Fibroblast of skin of left biceps (primary cell): ENCODE data around the gene MGST1.

Experiments used
- DNase-seq, 2 experiments: peaks; one replicate each; pipeline ENCODE4 v3.0.0-alpha.2; 2013; ENCODE audit warnings: low read depth in 2 of 2

MGST1 gene, protein sequence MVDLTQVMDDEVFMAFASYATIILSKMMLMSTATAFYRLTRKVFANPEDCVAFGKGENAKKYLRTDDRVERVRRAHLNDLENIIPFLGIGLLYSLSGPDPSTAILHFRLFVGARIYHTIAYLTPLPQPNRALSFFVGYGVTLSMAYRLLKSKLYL

GRCh38 chr12:16347391-16348298 lies at the start of gene MGST1:
Gene MGST1, plus strand, starts transcription at chr12:16347645. Its CDS starts 6,608 bp downstream, at chr12:16354253.
- DNase-seq: no peak

- DNase-seq: peak; percentile 20 to 22
Observed at GRCh38 chr12:16299403-16299802, 48.0 kb upstream of the MGST1 start.

GRCh38 chr12:16300122-16300521 lies 47.3 kb upstream of the MGST1 start:
- no peak for DNase-seq

DNA sequence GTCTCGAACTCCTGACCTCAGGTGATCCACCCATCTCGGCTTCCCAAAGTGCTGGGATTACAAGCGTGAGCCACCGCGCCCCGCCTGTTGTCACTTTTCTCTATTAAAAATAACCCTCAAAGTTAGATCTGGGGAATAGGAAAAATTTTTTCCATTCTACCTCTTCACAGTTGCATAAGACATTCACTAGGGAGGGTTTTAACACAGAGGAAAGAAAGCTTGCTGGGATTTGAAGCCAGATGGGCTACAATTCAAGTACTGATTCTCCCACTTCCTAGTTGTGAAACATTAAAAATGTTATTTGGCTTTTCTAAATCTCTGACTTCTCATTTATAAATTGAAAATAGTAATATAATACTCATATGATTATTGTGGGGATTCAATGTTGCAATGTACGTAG lies 46.7 kb upstream of the MGST1 start:
- DNase-seq: peak; percentile 26 to 36

DNA sequence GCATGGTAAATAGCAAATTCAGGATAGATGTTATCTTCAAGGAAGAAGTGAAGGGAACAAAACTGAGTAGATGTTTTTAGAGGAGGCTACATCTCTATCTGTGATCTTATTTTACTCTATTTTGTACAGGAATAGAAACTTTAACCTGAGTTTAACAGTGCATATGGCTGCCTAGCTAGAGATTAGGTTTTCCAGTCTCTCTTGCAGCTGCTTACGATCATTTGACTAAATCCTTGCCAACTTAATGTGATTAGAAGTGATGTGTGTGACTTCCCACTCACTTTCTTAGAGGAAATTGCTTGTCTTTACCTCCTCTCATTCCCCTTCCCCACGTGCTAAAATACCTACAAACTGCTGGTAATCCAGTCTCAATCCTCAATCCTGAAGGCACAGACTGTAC lies 43.5 kb upstream of the MGST1 start:
- no peak for DNase-seq

GRCh38 chr12:16307856-16308475 lies 39.5 kb upstream of the MGST1 start:
- DNase-seq: no peak

DNA sequence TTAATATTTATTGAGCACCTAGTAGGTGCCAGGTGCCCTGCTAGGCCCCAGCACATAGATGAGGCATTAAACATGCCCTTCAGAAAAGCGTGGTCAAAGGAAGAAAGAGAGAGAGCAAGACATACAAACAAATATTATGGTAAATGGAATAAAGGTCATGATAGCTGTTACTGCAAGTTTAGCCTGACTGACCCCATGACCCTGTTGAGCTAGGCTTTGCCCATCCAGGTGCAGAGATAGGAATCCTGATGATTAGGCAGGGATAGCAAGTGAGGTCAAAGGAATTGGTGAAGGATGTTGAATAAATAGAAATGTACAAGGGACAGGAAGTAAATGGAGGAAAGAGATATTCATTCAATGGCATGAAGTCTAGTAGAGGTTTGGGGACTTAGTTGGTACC lies 36.5 kb upstream of the MGST1 start:
- DNase-seq: no peak

GRCh38 chr12:16323010-16323409 lies 24.4 kb upstream of the MGST1 start:
- DNase-seq: peak in 1 of 2 experiments; percentile 9

DNA sequence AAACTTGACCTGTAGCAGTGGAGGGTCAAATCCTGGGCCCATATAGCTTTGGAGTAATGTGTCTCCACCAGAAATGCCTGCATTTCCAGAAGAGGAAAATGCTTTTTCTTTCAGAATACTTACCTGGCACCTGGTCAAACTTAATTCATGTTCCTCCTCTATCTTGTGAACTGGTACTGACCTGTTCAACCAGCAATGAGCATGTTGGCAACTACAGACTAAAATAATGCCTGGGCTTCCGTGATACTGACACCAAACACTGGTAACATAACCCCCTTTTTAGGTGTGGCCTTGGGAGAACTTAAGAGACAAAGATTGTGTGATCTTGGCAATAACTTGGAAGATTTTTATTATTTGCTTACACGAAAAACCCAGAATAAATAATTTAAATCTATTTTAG lies 23.8 kb upstream of the MGST1 start:
- DNase-seq: no peak

DNA sequence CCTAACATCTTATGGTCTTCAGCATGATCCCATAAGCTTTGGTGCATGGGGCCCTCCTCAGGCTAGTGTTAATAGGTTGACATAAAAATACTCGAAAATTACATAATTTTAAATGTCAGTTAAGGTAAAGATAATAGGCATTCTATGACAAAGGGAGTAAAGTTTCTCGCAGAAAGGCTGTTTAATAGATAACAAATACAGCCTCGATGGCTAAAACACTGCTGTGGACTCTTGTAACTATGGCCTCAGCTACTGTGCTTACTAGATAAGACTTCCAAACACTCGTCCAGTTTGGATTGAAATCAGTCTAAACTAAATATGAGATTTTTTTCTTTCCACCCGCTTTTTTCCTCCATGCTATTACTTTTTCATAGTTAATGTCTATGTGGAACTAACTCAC lies 23.2 kb upstream of the MGST1 start:
- DNase-seq: no peak

DNA sequence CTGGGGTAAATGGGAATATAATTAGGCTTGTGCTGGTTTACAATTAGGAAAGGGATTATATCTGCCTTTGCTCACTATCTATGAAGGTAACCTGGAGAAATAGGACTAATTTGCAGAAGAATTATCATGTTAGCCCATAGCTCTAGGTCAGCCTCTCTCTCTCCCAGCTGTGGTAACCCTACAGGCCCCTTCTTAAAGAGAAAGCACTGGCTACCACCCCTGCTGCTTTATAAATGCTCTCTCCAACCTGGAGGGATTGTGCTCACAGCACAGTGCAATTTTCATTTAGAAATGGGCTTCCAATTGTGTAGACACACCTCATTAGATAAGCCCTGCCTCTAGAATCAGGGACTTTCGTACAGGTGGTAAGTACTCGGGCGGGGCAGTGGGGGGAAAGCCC lies 22.7 kb upstream of the MGST1 start:
- DNase-seq: no peak

DNA sequence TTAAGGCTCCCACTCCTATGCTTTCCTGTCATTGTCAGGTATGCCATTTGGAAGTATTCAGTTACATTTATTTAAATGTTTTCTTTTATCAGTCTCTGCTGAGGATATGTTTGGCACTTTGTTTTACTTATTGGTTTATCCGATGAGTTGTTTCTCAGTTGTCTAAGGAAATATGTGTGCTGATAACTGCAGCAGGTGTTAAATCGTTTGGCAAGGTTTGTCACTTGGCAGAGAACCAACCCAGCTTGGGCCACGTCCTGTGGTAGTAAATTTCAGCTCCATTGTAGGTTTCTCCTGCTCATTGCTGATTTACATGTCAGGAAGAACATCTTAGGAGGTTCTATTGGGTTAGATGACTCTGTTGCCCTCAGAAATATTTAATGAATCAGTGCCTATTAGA lies 22.0 kb upstream of the MGST1 start:
- DNase-seq: no peak

DNA sequence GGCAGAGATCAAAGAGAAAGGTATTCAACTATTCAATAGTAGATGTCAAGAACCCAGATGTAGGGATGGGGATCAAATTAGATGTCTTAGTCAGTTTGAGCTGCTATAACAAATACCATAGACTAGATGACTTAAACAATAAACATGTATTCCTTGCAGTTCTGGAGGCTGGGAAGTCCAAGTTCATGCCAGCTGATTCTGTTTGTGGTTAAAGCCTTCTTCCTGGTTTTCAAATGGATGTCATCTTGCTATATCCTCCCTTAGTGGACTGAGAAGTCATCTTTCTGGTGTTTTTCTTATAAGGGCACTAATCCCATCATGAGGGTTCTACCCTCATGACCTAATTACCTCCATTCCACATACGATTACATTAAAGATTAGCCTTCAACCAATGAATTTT lies 19.5 kb upstream of the MGST1 start:
- DNase-seq: no peak

- DNase-seq: no peak
Observed at GRCh38 chr12:16329594-16329993, 17.9 kb upstream of the MGST1 start.

DNA sequence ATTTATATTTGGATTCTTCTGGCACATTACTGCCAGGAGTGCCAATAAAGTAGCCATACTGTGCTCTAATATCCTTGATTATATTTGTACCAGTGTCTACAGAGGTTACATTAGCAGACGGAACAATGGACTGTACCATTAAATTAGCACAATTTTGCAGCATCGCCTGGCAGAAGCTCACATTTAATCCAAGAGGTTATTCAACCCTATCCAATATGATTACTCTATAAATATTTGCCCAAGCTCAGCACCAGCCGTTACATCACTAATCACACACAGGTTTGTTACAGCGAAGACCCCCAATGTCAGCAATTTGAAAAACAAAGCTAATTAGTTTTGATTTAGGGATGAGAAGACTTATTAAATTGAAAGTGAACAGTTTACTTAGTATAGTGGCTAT lies 16.9 kb upstream of the MGST1 start:
- DNase-seq: no peak

DNA sequence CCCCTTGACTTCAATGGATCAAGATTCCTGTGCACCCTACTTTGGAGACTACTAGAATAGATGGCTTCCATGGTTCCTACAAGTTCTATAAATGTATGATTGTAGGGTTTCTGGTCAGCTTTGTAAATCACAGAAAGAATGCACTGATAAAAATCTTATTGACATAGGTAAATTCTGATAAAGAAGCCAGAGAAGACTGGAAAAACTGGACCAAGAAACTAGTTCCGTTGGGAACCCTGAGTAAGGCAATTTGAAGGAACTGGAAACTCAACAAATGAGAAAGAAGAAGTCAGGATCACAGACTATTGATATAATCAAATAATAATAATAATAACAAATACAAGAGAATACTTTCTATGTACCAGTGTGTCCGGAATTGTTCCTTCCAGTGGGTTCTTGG lies 15.4 kb upstream of the MGST1 start:
- no peak for DNase-seq

GRCh38 chr12:16335838-16336237 lies 11.6 kb upstream of the MGST1 start:
- DNase-seq: no peak

DNA sequence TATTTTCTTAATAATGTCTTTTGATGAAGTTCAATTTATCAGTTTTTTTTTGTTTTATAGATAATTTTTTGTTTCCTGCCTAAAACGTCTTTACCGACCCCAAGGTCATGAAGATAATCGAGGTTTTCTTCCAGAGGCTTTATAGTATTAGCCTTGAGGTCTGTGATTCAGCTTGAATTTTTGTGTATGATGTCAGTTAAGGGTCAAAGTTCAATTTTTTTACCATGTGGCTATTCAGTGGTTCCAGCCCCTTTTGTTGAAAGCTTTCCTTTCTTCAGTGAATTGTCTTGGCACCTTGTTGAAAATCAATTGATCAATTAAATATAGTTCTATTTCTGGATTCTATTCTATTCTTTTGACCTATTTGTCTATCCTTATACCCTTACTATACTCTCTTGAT lies 3.2 kb upstream of the MGST1 start:
- DNase-seq: no peak

GRCh38 chr12:16345105-16345504 lies 2.3 kb upstream of the MGST1 start:
- no peak for DNase-seq

GRCh38 chr12:16346958-16347357 lies 487 bp upstream of the MGST1 start:
- no peak for DNase-seq

- no peak for DNase-seq
Observed at GRCh38 chr12:16348435-16349130, 1.1 kb downstream of the MGST1 start.

DNA sequence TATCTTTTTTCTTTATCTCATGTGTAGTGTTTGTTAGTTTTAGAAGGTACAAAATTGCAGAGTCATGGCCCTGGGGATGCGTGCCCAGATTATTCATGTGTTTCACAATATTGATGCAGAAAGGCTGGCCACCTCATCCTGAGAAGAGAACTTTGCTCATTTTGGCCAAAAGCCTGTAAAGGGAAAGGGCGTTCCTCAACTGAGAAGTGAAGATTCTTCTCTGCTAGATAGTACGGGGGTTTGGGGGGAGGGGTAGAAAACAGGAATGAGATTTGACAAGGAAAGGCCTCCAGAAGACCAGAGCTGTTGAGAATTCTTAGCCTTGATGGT lies 1.7 kb downstream of the MGST1 start:
- DNase-seq: peak; percentile 79 to 82

DNA sequence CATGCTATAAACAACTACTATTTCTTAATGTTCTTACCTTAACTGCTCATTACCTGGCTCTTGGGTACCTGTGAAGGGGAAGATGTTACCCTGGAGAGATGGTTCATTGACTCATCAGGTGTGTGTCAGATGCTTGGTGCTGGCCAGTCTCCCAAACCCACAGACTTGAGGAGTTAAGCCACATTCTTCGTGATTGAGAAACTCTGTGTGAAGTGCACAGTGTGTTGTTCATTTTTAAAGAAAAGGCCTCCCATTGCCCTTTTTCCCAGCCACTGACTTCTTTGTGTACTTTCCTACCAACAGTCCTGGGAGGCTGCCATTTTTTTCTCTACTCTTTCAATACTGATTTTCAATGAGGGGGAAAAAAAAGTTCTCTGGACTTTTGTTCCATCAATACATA lies 3.2 kb downstream of the MGST1 start:
- peak; percentile 84 for DNase-seq
